HG03558 (cell line): ENCODE results near the gene HAPLN3.

ENCODE experiments used
- ATAC-seq: cut with Tn5 transposase; IDR thresholded peaks from one replicate; pipeline ENCODE4 v1.9.1; 2021; ENCODE audit warnings: moderate number of reproducible peaks; ENCODE audit not compliant: unreplicated experiment; ENCODE audit errors: extremely low read depth

The HAPLN3 gene

GRCh38 chr15:88912500-88912921 lies 17.2 kb upstream of the HAPLN3 start:
- no peak for ATAC-seq

- ATAC-seq, result no peak
These were observed 16.4 kb upstream of the HAPLN3 start for GRCh38 chr15:88911766-88912118.

GRCh38 chr15:88909956-88910831 lies 14.8 kb upstream of the HAPLN3 start:
- no peak for ATAC-seq

- ATAC-seq, result no peak
These were observed 13.6 kb upstream of the HAPLN3 start for GRCh38 chr15:88908697-88909621.

GRCh38 chr15:88908123-88908522 lies 12.8 kb upstream of the HAPLN3 start:
- no peak for ATAC-seq

- ATAC-seq, result no peak
These were observed 11.8 kb upstream of the HAPLN3 start for GRCh38 chr15:88907111-88907510.

DNA sequence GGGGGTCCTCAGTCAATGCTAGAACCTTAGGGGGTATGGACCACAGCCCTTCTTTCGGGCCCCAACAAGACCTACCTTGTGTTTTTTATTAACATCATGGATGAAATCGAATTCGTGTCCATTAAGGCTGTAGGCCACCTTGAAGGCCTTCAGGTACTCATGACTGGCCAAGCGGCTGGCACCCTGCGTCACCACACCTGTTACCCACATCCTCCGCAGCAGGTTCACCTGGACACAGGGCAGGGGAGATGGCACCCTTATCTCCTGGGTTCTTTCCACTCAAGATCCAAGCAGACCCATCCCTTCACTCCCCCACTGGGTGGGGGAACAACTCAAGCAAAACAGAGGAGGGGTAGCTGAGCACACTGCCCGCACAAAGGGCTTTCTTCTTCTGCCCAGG lies 11.2 kb upstream of the HAPLN3 start:
- no peak for ATAC-seq

DNA sequence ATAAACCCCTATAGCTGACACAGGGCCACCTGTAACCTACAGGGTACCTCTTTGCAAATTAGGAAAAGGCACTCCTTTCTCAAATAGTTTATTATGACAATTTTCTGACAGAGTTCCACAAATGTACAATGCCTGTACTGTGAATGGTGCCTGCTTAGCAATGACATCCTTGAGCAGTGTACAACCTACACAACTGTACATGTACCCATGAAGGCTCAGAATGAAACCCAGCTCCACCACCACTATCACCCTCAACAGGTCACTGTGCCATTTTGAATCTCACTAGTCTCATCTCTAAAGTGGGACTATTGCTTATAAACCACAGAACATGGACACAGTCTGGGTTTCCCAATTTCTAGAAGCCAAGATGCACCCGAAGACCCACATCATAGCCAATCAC lies 10.8 kb upstream of the HAPLN3 start:
- no peak for ATAC-seq

- ATAC-seq, result no peak
These were observed 10.2 kb upstream of the HAPLN3 start for GRCh38 chr15:88905576-88905975.

GRCh38 chr15:88904624-88905327 lies 9.4 kb upstream of the HAPLN3 start:
- no peak for ATAC-seq

DNA sequence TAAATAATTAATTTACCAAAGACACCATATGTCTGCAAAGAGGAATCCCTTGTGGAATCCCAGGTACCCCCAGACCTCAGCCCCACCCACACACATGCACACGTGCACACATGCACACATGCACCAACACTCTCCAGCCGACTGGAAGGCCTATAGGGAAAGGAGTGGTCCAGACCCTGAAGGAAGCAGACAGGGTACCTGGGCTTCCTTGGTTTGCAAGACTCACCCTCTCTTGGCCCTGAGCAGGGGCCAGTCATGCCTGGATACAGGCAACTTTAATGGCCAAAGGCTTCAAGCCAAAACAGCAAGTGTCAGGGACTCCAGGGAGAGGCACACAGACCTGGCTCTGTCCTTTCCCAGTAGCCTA lies 8.9 kb upstream of the HAPLN3 start:
- no peak for ATAC-seq

- no peak for ATAC-seq
These were observed 7.5 kb upstream of the HAPLN3 start for GRCh38 chr15:88902846-88903245.

DNA sequence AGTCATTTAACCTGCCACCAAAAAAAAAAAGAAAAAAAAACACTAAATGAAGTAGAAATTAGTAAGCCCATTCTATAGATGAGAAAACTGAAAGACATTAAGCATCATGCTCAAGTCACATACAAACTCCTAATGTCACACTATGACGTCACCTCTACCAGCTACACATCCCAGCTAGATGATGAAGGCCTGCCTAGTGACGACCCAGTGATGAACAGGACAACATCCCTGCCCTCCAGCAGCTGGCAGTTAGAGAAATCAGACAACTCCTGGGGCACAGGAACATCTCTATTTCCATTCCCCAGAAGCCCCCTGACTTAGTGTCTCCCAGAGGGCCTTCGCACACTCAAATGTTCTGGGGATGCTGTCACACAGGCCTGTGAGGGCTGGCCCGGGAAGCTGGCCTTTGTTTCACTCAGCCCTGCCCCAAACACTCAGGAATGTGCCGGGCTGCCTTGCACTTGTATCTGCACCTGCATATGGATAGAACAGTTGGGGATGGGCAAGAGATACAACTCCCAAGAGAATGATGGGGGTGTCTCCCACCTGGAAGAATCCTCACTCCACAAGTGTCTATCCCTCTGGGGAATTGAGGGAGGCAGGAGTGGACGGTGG lies 7.0 kb upstream of the HAPLN3 start:
- no peak for ATAC-seq

DNA sequence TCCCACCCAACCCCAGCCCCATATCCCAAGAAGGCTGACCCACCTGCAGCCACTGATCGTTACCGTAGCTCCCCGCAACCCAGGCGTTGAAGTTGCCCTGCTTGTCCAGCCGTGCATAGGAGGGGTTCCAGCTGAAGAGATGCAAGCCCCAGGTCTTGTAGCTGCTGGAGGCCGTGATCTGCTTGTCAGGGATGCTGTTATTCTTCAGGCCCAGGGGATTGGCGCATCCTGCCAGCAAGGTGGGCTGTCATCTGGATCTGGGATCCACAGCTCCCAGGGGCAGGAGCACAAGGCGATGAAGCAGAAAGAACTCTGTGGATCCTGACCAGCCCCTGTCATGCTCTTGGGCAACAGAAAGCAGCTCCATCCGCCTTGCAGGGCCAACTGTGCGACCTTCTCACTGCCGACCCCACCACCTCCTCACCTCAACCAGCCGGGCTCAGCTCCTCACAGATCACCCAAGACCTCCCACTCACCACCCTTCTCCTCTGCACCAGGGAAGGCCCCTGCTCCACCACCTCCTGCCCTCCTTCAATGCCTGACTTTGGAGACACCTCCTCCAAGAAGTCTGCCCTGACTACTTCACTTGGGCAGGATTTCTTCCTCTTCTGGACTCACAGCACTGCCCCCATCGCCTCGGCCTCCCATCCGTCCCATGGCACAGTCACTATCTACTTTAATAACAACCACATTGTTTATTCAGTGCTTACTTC lies 6.3 kb upstream of the HAPLN3 start:
- ATAC-seq, result no peak

- no peak for ATAC-seq
These were observed 5.7 kb upstream of the HAPLN3 start for GRCh38 chr15:88900982-88901418.

DNA sequence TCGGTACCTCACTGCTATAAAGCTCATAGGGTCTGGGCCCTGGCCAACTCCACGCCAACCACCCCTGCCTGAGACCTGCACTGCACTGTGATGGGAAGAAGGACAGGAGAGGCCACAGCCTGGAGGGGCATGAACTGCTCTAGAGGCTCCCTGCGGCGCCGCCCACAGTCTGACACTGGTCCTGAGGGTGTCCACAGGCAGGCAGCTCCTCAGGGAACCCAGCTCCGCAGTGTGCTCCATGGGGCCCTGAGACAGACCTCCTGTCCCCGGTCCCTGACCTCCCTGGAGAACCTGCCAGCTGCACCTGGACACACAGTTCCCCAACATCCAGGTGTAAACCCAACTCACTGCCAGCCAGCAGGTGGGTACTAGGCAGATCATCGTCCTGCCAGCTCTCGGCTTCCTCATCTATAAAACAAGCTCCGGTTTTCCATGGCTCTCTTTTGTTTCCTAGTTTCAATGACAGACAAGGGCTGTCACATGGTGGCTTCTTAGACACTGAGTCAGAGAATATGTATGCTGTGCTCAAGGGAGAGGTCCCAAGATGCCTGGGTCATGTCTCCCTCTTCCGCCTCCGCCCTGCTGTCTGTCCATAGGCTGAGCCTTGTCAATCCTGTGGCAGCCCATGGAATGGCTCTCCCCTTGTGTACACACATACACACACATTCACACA lies 5.1 kb upstream of the HAPLN3 start:
- no peak for ATAC-seq

GRCh38 chr15:88899251-88899650 lies 3.9 kb upstream of the HAPLN3 start:
- no peak for ATAC-seq

GRCh38 chr15:88898736-88899135 lies 3.4 kb upstream of the HAPLN3 start:
- ATAC-seq, result no peak
